Hematopoietic multipotent progenitor cell treated with erythropoietin and hydrocortisone succinate and interleukin-3 and kit ligand, for 4 days (in vitro differentiated cells): ENCODE measurements around the gene CHST11.

Experiments
- DNase-seq: peaks from one replicate; pipeline ENCODE4 v3.0.0-alpha.2; 2015

The CHST11 gene

DNA sequence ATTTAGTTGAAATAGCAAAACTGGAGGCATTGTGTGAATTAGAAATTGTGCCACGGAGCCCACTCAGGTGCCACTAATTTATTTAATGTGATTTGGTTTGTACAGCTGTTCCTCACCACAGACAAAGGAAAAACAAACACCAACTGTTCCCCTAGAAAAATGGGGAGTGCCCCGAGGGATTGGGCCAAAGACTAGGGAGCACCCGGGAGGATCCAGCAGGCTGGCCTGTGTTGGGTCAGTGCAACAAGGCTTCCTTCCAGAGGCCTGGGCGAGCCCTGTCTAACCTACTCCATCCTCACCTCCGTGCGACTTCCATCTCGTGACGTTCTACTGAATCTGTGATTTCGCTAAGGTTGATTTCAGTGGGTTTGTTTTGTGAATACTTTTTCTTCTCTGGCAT lies 206.2 kb downstream of the CHST11 start:
- DNase-seq: no peak

- DNase-seq: no peak
Measured at GRCh38 chr12:104664351-104664750, 207.6 kb downstream of the CHST11 start.

- DNase-seq: no peak
Measured at GRCh38 chr12:104665296-104665695, 208.5 kb downstream of the CHST11 start.

GRCh38 chr12:104667139-104667538 lies 210.4 kb downstream of the CHST11 start:
- peak; percentile 66 for DNase-seq

DNA sequence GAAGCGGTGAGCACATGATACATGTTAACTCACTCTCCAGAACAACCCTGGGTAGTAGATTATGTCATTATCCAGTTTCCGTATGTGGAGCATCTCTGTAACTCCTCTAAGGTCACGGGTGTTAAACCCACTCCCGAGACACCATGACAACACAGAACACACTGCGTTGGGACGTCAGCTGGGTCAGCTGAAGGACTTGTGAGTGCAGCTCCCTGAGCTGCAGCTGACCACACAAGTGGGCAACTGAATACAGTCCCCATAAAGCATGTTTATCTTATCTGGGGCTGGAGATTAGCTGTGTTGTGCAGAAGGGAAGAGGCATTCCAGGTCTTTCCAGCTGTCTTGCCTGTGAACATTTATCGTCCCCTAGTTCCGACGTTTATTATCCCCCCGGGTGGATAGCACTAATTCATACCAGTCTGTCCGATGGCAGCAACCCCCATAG lies 211.5 kb downstream of the CHST11 start:
- DNase-seq: no peak

GRCh38 chr12:104669089-104669721 lies 212.5 kb downstream of the CHST11 start:
- peak; percentile 39 for DNase-seq

GRCh38 chr12:104669851-104670337 lies 213.1 kb downstream of the CHST11 start:
- DNase-seq: peak; percentile 89

- DNase-seq: no peak
Measured at GRCh38 chr12:104670439-104671408, 214.0 kb downstream of the CHST11 start.

DNA sequence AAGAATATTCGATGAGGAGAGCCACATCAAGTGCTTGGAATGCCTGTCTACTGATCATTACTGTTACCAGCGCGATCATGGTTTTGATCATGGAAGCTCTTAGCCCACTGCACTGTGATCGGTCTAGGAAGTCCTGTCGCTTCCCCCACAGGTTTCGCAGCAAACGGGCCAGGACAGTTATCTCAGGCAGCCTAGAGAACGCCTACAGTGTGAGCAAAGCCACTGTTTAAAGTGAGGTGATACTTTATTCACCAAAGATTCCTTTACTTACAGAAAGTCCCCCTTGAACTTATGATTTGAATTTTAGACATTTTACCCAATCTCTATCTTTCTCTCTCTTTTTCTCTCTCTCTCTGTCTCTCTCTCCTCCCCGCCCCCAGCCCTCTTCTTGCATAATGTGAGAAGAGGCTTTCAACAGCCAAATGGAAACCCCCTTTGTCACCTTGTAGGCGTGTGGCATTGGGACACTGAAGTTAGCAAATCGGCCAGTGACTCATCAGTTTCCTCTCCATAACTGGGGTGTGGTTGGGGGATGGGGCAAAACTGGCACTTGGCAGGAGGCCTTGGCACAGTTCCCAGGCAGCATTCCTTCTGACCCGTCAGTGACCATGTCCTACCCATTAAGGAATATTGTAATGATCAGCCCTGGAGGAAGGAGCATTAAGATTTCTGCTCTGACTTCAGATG lies 214.8 kb downstream of the CHST11 start:
- DNase-seq: peak; percentile 92

DNA sequence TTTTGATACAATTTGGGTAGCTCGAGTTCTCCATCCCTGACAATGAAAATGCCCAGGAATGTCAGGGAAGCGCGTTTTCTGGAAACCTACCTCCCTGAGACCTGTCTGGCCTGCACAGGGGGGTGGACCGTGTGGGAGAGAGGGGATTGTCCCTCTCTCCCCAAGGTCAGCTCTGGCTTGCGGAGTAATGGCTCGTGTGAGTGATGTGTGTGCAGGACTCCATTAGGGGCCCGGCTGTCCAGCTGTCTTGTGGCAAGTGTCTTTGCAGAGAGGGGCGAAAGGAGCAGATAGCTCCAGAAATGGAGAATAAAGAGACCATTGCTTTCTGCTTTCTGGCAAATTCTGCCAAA lies 215.3 kb downstream of the CHST11 start:
- DNase-seq: no peak

- no peak for DNase-seq
Measured at GRCh38 chr12:104672501-104673265, 215.9 kb downstream of the CHST11 start.

GRCh38 chr12:104673294-104673693 lies 216.5 kb downstream of the CHST11 start:
- no peak for DNase-seq

DNA sequence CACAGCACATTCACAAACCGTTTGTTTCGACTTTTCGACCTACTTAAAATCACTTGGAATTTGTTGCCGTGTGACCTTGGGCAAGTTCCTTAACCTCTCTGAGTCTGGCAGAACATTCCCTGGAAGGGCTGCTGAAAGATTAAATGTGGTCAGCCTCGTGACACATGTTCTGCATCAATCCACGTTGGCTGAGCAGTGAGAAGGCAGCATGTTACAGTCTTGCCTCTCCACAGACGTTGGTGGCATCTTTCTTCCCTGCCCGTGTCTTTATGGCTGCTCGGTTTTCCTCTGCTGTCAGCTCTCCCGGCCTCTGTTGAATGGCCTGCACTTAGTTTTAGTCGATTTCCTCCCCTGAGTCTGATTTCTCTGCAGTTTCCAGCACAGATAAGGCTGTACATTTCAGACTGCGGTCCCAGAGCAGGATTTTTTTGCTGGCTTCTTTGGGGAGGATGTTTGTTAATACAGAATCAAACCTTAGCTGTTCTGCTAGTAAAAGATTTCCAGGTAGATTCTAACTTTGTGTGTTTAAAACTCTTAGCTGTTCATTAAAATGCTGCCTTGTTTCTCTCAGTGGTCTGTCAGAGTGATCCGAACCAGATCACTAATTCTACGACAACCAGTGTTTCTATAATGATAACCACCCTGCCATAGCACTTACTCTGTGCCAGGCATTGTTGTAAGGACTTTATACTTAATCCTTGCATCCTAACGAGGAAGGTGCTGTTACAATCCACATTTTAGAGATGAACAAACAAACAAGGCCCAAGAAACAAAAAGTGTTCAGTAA lies 217.1 kb downstream of the CHST11 start:
- no peak for DNase-seq

GRCh38 chr12:104676636-104677035 lies 219.9 kb downstream of the CHST11 start:
- no peak for DNase-seq

GRCh38 chr12:104677441-104678089 lies 220.8 kb downstream of the CHST11 start:
- DNase-seq: no peak

DNA sequence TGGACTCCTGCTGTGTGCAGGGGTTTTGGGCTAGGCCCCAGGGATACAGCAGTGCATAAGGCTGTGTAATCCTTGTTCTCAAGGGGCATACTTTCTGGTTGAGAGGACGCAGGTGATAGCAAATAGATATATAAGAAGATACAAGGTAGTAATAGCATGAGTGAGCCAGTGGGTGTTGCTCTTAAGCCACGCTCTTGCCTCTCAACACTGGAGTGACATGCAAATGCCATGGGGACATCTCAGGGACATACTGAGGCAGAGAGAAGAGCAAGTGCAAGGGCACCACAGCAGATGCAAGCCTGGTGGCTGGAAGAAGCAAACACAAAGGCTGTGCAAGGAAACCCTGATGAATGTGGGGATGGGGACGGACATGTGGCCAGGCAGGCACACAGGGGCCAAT lies 223.3 kb downstream of the CHST11 start:
- peak; percentile 73 for DNase-seq

GRCh38 chr12:104680491-104680890 lies 223.7 kb downstream of the CHST11 start:
- DNase-seq: peak; percentile 45

DNA sequence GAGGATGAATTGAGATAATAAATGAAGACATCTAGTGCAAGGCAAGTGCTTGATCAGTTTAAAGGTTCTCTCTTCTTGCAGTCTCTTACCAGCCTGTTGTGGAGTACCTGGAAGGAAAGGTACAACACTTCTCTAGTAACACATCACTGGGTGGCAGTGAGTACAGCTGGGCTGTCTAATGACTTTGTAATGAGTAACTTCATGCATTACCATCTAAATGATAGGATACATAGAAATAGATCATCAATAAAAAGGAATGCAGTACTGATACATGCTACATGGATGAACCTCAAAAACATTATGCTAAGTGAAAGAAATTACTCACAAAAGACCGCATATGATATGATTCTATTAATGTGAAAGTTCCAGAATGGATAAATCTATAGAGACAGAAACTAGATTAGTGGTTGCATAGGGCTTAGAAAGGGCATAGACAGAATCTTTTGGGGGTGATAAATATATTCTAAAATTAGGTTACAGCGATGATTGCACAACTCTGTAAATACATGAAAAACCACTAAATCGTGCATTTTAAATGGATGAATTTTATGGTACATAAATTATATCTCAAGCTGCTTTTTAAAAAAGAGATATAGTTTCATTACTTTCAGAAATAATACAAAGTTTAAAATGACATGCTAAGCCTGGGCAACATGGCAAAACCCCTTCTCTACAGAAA lies 224.4 kb downstream of the CHST11 start:
- DNase-seq: no peak

GRCh38 chr12:104682790-104683279 lies 226.1 kb downstream of the CHST11 start:
- DNase-seq: peak; percentile 85

- no peak for DNase-seq
Measured at GRCh38 chr12:104683831-104684503, 227.2 kb downstream of the CHST11 start.
